GM23338 (cell line): ENCODE results near the gene LDB3. TPM values are rescaled to one million over a fixed set of nuclear protein-coding genes. Genes with fewer than 3 reads are reported as not detected.

Source experiments
- ATAC-seq: fragments of 200-7000 bp; cut with Tn5 transposase; 3 replicates; pipeline ENCODE4 v1.9.1; 2020
- DNase-seq: peaks from one replicate; pipeline ENCODE4 v3.0.0-alpha.2; 2015; ENCODE audit warnings: low spot score
- H2AFZ ChIP-seq: fragments of 200-600 bp; sonication (generic); 2 replicates; pipeline ENCODE4 v1.8.0; 2016; ENCODE audit warnings: antibody characterized with exemption, mild to moderate bottlenecking, moderate library complexity
- H3F3A ChIP-seq: fragments of 200-600 bp; sonication (generic); replicated peaks from 2 replicates; pipeline ENCODE4 v1.8.0; 2017; ENCODE audit warnings: antibody characterized with exemption, mixed run types, low read depth
- H3K27ac ChIP-seq: fragments of 200-600 bp; sonication (generic); 2 replicates; pipeline ENCODE4 v1.6.1; 2016; ENCODE audit warnings: low read depth
- H3K27me3 ChIP-seq: fragments of 200-600 bp; sonication (generic); 2 replicates; pipeline ENCODE4 v1.8.0; 2016; ENCODE audit warnings: mild to moderate bottlenecking, mixed run types, moderate library complexity; ENCODE audit not compliant: insufficient read depth
- H3K36me3 ChIP-seq: fragments of 200-600 bp; sonication (generic); 2 replicates; pipeline ENCODE4 v1.8.0; 2016; ENCODE audit warnings: mild to moderate bottlenecking; ENCODE audit not compliant: insufficient read depth
- H3K4me1 ChIP-seq: fragments of 200-600 bp; sonication (generic); 2 replicates; pipeline ENCODE4 v1.8.0; 2016; ENCODE audit warnings: mild to moderate bottlenecking, moderate library complexity; ENCODE audit not compliant: insufficient read depth
- H3K4me2 ChIP-seq: fragments of 200-600 bp; sonication (generic); 2 replicates; pipeline ENCODE4 v1.7.1; 2017; ENCODE audit warnings: mixed run types
- H3K4me3 ChIP-seq: fragments of 200-600 bp; sonication (generic); 2 replicates; pipeline ENCODE4 v1.6.1; 2016; ENCODE audit warnings: mixed run types
- H3K79me2 ChIP-seq: fragments of 200-600 bp; sonication (generic); replicated peaks from 2 replicates; pipeline ENCODE4 v1.8.0; 2017; ENCODE audit warnings: mild to moderate bottlenecking; ENCODE audit not compliant: insufficient read depth
- H3K9me2 ChIP-seq: fragments of 200-600 bp; sonication (generic); 2 replicates; pipeline ENCODE4 v1.8.0; 2017; ENCODE audit not compliant: insufficient read depth
- H4K20me1 ChIP-seq: fragments of 200-600 bp; sonication (generic); replicated peaks from 2 replicates; pipeline ENCODE4 v1.8.0; 2017; ENCODE audit warnings: mild to moderate bottlenecking; ENCODE audit not compliant: insufficient read depth
- H3K27ac Mint-ChIP-seq: 2 replicates; pipeline ENCODE4 v1.8.0; 2020; ENCODE audit warnings: inconsistent platforms, mild to moderate bottlenecking, moderate library complexity, mixed read lengths
- H3K27me3 Mint-ChIP-seq: 3 replicates; pipeline ENCODE4 v1.8.0; 2022; ENCODE audit warnings: low read depth, mild to moderate bottlenecking, moderate library complexity, mixed read lengths, inconsistent platforms; ENCODE audit not compliant: insufficient read depth, poor library complexity
- H3K36me3 Mint-ChIP-seq: 3 replicates; pipeline ENCODE4 v1.8.0; 2021; ENCODE audit warnings: low read depth, mild to moderate bottlenecking, inconsistent platforms, moderate library complexity, mixed read lengths
- H3K4me1 Mint-ChIP-seq: 3 replicates; pipeline ENCODE4 v1.8.0; 2020; ENCODE audit warnings: mild to moderate bottlenecking, inconsistent platforms, mixed read lengths
- H3K4me3 Mint-ChIP-seq: 3 replicates; pipeline ENCODE4 v1.8.0; 2021; ENCODE audit warnings: moderate library complexity, mild to moderate bottlenecking, inconsistent platforms, mixed read lengths
- H3K9me3 Mint-ChIP-seq: 3 replicates; pipeline ENCODE4 v1.8.0; 2020; ENCODE audit warnings: moderate library complexity, mild to moderate bottlenecking, inconsistent platforms, mixed read lengths
- CREB1 ChIP-seq: fragments of 250-450 bp; sonication (Bioruptor Pico); IDR thresholded peaks from 2 replicates; pipeline ENCODE4 v1.5.0; 2020; ENCODE audit warnings: low read depth, mild to moderate bottlenecking, moderate library complexity
- EZH2 ChIP-seq: fragments of 200-600 bp; sonication (generic); IDR thresholded peaks from one replicate; pipeline ENCODE4 v1.8.0; 2017; ENCODE audit warnings: antibody characterized with exemption, mild to moderate bottlenecking, low read depth; ENCODE audit not compliant: unreplicated experiment
- EZH2phosphoT487 ChIP-seq: fragments of 200-600 bp; sonication (generic); IDR thresholded peaks from one replicate; pipeline ENCODE4 v1.8.1; 2018; ENCODE audit warnings: antibody characterized with exemption; ENCODE audit not compliant: unreplicated experiment
- JUNB ChIP-seq: IDR thresholded peaks from one replicate; pipeline ENCODE4 v1.6.1; 2016; ENCODE audit warnings: antibody characterized with exemption; ENCODE audit not compliant: unreplicated experiment
- NANOG ChIP-seq: IDR thresholded peaks from 2 replicates; pipeline ENCODE4 v1.6.1; 2016; ENCODE audit warnings: antibody characterized with exemption, borderline replicate concordance
- POLR2AphosphoS5 ChIP-seq: IDR thresholded peaks from 2 replicates; pipeline ENCODE4 v1.6.1; 2016; ENCODE audit warnings: antibody characterized with exemption, low read depth
- REST ChIP-seq: IDR thresholded peaks from one replicate; pipeline ENCODE4 v1.6.1; 2018; ENCODE audit warnings: antibody characterized with exemption; ENCODE audit not compliant: unreplicated experiment
- STAT1 ChIP-seq: IDR thresholded peaks from one replicate; pipeline ENCODE4 v1.6.1; 2016; ENCODE audit warnings: antibody characterized with exemption; ENCODE audit not compliant: unreplicated experiment
- ZNF114 ChIP-seq: fragments of 250-450 bp; sonication (Bioruptor Pico); IDR thresholded peaks from 2 replicates; pipeline ENCODE4 v1.5.0; 2020; ENCODE audit warnings: mild to moderate bottlenecking, moderate library complexity
- ZNF331 ChIP-seq: fragments of 250-450 bp; sonication (Bioruptor Pico); IDR thresholded peaks from 2 replicates; pipeline ENCODE4 v1.5.0; 2020; ENCODE audit warnings: low read depth, mild to moderate bottlenecking, moderate library complexity
- polyA plus RNA-seq: library from polyadenylated mRNA; unstranded; fragments of >200 nt; fragmentation: Nextera tagmentation; extraction: Ambion mirVana; gene quantifications from 2 replicates; pipeline ENCODE4 v1.2.1, GENCODE V29; 2016
- total RNA-seq: library from RNA; depleted of rRNA; stranded (reverse); fragments of >200 nt; shearing (Covaris generic); gene quantifications from 2 replicates; pipeline ENCODE4 v1.2.3, GENCODE V29; 2014
- TF ChIP-seq, protein P1 (sequence below): fragments of 250-450 bp; sonication (Bioruptor Pico); IDR thresholded peaks from 2 replicates; pipeline ENCODE4 v1.5.0; 2020; ENCODE audit warnings: mild to moderate bottlenecking, moderate library complexity
- TF ChIP-seq, protein P2 (sequence below), 2 experiments: fragments of 200-600 bp in 1 of 2; sonication (generic) in 1 of 2; conservative IDR thresholded peaks; 2 replicates each; pipeline versions ENCODE4 v1.5.1 to v1.6.1; 2016 to 2017; ENCODE audit warnings: antibody characterized with exemption in 2 of 2, low read depth in 2 of 2, mild to moderate bottlenecking in 2 of 2, moderate library complexity in 1 of 2
- TF ChIP-seq, protein P3 (sequence below): IDR thresholded peaks from 2 replicates; pipeline ENCODE4 v1.6.1; 2016; ENCODE audit warnings: antibody characterized with exemption

The LDB3 gene
- total and polyA plus RNA-seq, 2 experiments from 2014 or later = 0.14 to 0.16 TPM

- TF ChIP-seq NANOG (no peak), JUNB (no peak), EZH2phosphoT487 (no peak), REST (no peak), STAT1 (no peak), CREB1 (no peak), ZNF331 (no peak), ZNF114 (no peak), EZH2 (no peak), POLR2AphosphoS5 (no peak)
- TF ChIP-seq, protein P1, sequence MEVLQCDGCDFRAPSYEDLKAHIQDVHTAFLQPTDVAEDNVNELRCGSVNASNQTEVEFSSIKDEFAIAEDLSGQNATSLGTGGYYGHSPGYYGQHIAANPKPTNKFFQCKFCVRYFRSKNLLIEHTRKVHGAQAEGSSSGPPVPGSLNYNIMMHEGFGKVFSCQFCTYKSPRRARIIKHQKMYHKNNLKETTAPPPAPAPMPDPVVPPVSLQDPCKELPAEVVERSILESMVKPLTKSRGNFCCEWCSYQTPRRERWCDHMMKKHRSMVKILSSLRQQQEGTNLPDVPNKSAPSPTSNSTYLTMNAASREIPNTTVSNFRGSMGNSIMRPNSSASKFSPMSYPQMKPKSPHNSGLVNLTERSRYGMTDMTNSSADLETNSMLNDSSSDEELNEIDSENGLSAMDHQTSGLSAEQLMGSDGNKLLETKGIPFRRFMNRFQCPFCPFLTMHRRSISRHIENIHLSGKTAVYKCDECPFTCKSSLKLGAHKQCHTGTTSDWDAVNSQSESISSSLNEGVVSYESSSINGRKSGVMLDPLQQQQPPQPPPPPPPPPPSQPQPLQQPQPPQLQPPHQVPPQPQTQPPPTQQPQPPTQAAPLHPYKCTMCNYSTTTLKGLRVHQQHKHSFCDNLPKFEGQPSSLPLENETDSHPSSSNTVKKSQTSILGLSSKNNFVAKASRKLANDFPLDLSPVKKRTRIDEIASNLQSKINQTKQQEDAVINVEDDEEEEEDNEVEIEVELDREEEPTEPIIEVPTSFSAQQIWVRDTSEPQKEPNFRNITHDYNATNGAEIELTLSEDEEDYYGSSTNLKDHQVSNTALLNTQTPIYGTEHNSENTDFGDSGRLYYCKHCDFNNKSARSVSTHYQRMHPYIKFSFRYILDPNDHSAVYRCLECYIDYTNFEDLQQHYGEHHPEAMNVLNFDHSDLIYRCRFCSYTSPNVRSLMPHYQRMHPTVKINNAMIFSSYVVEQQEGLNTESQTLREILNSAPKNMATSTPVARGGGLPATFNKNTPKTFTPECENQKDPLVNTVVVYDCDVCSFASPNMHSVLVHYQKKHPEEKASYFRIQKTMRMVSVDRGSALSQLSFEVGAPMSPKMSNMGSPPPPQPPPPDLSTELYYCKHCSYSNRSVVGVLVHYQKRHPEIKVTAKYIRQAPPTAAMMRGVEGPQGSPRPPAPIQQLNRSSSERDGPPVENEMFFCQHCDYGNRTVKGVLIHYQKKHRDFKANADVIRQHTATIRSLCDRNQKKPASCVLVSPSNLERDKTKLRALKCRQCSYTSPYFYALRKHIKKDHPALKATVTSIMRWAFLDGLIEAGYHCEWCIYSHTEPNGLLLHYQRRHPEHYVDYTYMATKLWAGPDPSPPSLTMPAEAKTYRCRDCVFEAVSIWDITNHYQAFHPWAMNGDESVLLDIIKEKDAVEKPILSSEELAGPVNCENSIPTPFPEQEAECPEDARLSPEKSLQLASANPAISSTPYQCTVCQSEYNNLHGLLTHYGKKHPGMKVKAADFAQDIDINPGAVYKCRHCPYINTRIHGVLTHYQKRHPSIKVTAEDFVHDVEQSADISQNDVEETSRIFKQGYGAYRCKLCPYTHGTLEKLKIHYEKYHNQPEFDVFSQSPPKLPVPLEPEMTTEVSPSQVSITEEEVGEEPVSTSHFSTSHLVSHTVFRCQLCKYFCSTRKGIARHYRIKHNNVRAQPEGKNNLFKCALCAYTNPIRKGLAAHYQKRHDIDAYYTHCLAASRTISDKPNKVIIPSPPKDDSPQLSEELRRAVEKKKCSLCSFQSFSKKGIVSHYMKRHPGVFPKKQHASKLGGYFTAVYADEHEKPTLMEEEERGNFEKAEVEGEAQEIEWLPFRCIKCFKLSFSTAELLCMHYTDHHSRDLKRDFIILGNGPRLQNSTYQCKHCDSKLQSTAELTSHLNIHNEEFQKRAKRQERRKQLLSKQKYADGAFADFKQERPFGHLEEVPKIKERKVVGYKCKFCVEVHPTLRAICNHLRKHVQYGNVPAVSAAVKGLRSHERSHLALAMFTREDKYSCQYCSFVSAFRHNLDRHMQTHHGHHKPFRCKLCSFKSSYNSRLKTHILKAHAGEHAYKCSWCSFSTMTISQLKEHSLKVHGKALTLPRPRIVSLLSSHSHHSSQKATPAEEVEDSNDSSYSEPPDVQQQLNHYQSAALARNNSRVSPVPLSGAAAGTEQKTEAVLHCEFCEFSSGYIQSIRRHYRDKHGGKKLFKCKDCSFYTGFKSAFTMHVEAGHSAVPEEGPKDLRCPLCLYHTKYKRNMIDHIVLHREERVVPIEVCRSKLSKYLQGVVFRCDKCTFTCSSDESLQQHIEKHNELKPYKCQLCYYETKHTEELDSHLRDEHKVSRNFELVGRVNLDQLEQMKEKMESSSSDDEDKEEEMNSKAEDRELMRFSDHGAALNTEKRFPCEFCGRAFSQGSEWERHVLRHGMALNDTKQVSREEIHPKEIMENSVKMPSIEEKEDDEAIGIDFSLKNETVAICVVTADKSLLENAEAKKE (CRISPR knock-in tag) = no peak
- TF ChIP-seq, protein P2, sequence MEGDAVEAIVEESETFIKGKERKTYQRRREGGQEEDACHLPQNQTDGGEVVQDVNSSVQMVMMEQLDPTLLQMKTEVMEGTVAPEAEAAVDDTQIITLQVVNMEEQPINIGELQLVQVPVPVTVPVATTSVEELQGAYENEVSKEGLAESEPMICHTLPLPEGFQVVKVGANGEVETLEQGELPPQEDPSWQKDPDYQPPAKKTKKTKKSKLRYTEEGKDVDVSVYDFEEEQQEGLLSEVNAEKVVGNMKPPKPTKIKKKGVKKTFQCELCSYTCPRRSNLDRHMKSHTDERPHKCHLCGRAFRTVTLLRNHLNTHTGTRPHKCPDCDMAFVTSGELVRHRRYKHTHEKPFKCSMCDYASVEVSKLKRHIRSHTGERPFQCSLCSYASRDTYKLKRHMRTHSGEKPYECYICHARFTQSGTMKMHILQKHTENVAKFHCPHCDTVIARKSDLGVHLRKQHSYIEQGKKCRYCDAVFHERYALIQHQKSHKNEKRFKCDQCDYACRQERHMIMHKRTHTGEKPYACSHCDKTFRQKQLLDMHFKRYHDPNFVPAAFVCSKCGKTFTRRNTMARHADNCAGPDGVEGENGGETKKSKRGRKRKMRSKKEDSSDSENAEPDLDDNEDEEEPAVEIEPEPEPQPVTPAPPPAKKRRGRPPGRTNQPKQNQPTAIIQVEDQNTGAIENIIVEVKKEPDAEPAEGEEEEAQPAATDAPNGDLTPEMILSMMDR (conservative IDR thresholded peaks at IDR 0.05; ENCODE audit: low read depth in 2 of 2) = no peak
- TF ChIP-seq, protein P3, sequence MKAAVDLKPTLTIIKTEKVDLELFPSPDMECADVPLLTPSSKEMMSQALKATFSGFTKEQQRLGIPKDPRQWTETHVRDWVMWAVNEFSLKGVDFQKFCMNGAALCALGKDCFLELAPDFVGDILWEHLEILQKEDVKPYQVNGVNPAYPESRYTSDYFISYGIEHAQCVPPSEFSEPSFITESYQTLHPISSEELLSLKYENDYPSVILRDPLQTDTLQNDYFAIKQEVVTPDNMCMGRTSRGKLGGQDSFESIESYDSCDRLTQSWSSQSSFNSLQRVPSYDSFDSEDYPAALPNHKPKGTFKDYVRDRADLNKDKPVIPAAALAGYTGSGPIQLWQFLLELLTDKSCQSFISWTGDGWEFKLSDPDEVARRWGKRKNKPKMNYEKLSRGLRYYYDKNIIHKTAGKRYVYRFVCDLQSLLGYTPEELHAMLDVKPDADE = no peak
- Histone ChIP-seq H3K27ac (no peak within 1 kb of the TSS), H3K27me3 (no peaks in the 10 kb centered on the region), H3K4me1 (no peaks in the 10 kb centered on the region), H3K36me3 (no peaks in the 10 kb centered on the region), H3K79me2 (no peaks in the 10 kb centered on the region), H3K4me3 (no peak within 1 kb of the TSS), H2AFZ (no peak within 1 kb of the TSS), H4K20me1 (no peaks in the 10 kb centered on the region), H3K4me2 (no peak within 1 kb of the TSS), H3K9me2 (0 out of 2 replicates have a peak, but pooled peaks cover 3% of the 10 kb centered on the region), H3F3A (no peaks in the 10 kb centered on the region)
- DNase-seq (no peak), ATAC-seq (no peak)
- no peak within 1 kb of the TSS for H3K27ac Mint-ChIP-seq
- H3K4me1 Mint-ChIP-seq = peaks cover 3% of the 10 kb centered on the region; the same call in 2 of the 3 replicates
- no peaks in the 10 kb centered on the region; the same call in 2 of the 3 replicates for H3K9me3 Mint-ChIP-seq
- no peak within 1 kb of the TSS for H3K4me3 Mint-ChIP-seq
- no peaks in the 10 kb centered on the region; the same call in 2 of the 3 replicates for H3K36me3 Mint-ChIP-seq
- peaks cover 8% of the 10 kb centered on the region for H3K27me3 Mint-ChIP-seq
These were observed 13.7 kb upstream of the LDB3 start, which contains the start of gene OPN4 for GRCh38 chr10:86654411-86655172. Gene OPN4 (plus strand): TSS chr10:86654547. CDS start chr10:86654784, 237 bp downstream.
